RWPE1 (cell line): ENCODE data around the gene ERC2.
A peak's percentile ranks its signal among the peaks of the same experiment; 100 is the strongest.
"Not testable (repeated sequence)": the region's sequence is repeated elsewhere in the genome, so short reads cannot be mapped to it uniquely, and the experiment has no call there.

Experiments
- CTCF ChIA-PET: fragments of 350-600 bp; sonication (Branson Sonifier 250); formaldehyde crosslinking; extraction: SDS; loops from one replicate; lab custom pipeline; 2021; lab: Yijun Ruan, JAX
- POLR2A ChIA-PET: fragments of 400-600 bp; formaldehyde crosslinking; extraction: SDS; loops from one replicate; lab custom pipeline; 2020; ENCODE audit warnings: antibody characterized with exemption; ENCODE audit not compliant: low non-redundant PET; lab: Yijun Ruan, JAX
- DNase-seq: peaks from one replicate; pipeline ENCODE4 v3.0.0; 2012; ENCODE audit warnings: low spot score
- H3K27ac ChIP-seq: fragments of 450-650 bp; 2 replicates; pipeline ENCODE4 v1.5.1; 2017
- CTCF ChIP-seq: fragments of 450-650 bp; conservative IDR thresholded peaks from 2 replicates; pipeline ENCODE4 v1.5.1; 2017; ENCODE audit warnings: low read depth, mild to moderate bottlenecking

ERC2 gene

DNA sequence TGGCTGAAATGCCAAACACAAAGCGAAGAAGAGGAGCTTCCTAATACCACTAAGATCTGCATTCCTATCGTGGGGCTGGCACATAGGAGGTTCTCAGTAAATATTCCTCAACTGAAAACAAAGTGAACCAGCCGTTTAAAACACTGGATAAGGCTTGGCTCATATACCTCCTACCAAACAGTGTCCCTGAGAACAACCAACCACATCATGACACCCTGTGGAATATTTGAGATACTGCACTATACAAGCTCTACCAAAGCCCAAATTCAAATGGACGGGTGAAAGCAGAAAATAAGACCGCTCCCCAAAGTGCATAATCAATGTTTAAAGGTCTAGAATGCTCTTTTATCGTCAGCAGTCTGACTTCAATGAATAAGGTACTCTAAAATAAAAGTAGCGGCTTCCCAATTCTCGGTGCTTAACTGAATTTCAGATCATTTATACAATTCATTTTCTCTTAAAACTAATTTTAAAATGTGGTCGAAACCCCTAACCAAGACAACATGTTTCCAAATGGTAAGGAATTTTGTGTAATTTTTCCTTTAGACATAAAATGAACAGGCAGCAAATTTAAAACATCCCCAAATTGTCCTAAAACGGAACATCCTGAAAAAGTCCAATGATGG, 425.8 kb downstream of the ERC2 start:
- peak; percentile 22 for TF ChIP-seq CTCF
- DNase-seq, result peak; percentile 28
- H3K27ac ChIP-seq, result no peak overlapping the region
- CTCF ChIA-PET, result interaction anchor here (0.6 kb wide), 1 partner anchor 236 kb away, joined by 3 read pairs; no protein-coding TSS in a partner anchor
- POLR2A ChIA-PET, result no interaction called here

DNA sequence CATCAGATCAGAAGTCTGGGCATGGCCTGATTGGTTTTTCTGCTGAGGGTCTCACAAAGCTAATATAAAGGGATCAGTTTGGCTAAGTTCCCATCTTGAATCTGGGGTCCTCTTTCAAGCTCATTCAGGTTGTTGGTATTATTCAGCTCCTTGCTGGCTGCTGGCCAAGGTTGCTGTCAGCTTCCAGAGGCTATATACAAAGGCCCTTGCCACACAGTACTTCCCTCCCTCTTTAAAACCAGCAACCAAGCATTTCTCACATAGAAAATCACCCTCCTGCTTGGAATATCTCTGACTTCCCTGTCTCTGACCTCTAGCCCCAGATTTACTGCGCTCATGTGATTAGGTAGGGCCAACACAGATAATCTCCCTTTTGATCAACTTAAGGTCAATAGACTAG, 442.9 kb downstream of the ERC2 start:
- ChIA-PET POLR2A (no interaction called here), CTCF (no interaction called here)
- no peak for TF ChIP-seq CTCF
- no peak overlapping the region for H3K27ac ChIP-seq
- no peak for DNase-seq

GRCh38 chr3:56023546-56023945, 444.7 kb downstream of the ERC2 start:
- no peak overlapping the region for H3K27ac ChIP-seq
- POLR2A ChIA-PET, result no interaction called here
- no peak for TF ChIP-seq CTCF
- no peak for DNase-seq
- CTCF ChIA-PET, result no interaction called here

- CTCF ChIA-PET, result no interaction called here
- TF ChIP-seq CTCF, result no peak
- H3K27ac ChIP-seq, result no peak overlapping the region
- DNase-seq, result no peak
- POLR2A ChIA-PET, result no interaction called here
These were observed 445.6 kb downstream of the ERC2 start for GRCh38 chr3:56022619-56023018.

DNA sequence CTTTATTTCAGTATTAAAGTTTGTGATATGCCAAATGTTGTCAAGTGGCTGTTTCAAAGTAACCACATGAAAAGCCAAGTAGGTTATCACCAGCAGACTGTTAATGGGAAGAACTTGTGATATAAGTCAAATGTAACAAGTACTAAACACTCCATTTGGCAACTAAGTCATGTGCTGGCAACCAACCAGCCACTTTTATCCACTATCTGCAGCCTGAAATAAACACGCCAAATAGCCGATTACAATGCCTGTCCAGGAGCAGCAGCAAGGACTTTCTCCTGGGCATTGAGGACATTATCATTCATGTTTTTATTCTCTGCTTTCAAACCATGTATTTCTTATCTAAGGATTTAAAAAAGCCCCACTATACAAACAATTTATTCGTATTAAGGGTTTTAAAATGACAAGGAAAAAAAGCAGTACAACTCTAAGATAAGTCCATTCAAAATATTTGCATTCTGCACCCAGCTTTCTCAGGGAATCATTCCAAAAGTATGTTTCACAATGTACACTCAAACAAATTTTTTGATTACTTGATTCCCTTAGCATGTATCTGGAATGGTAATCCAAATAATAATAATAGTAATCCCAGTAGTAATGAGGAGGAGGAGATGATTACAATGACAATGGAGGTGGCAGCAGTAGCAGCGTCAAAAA, 448.6 kb downstream of the ERC2 start:
- CTCF ChIA-PET, result no interaction called here
- H3K27ac ChIP-seq, result no peak overlapping the region
- no peak for DNase-seq
- POLR2A ChIA-PET, result no interaction called here
- no peak for TF ChIP-seq CTCF

- POLR2A ChIA-PET, DNase-seq, CTCF ChIA-PET, H3K27ac ChIP-seq: not testable (repeated sequence)
These were observed 452.9 kb downstream of the ERC2 start for GRCh38 chr3:56015374-56015773.

DNA sequence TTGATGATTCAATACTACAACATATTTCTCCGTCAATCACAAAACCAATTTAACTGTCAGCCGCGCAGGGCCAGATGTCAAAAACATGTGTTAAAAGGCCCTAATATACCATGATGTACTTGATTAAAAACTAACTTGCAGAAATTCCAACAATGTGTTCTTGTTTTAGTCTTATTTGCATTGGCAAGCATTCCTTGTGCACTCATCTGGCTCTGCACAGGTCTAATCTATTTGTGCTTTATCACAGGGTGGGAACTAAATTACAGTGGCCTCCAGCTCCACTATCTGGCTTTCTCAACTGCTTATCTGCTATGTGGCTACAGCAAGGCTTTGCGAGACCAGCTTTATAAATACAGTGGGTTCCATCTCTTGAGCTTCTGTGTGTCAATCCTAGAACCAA, 455.5 kb downstream of the ERC2 start:
- POLR2A ChIA-PET, result no interaction called here
- DNase-seq, result no peak
- no peak for TF ChIP-seq CTCF
- H3K27ac ChIP-seq, result no peak overlapping the region
- CTCF ChIA-PET, result no interaction called here
